Measurements from ENCODE around the gene LKAAEAR1. TPM values are rescaled to one million over a fixed set of nuclear protein-coding genes. Genes with fewer than 3 reads are reported as not detected.

LKAAEAR1 gene
- total and polyA plus RNA-seq, 8 donors: 0.22 to 0.24 TPM; not detected in 6

DNA sequence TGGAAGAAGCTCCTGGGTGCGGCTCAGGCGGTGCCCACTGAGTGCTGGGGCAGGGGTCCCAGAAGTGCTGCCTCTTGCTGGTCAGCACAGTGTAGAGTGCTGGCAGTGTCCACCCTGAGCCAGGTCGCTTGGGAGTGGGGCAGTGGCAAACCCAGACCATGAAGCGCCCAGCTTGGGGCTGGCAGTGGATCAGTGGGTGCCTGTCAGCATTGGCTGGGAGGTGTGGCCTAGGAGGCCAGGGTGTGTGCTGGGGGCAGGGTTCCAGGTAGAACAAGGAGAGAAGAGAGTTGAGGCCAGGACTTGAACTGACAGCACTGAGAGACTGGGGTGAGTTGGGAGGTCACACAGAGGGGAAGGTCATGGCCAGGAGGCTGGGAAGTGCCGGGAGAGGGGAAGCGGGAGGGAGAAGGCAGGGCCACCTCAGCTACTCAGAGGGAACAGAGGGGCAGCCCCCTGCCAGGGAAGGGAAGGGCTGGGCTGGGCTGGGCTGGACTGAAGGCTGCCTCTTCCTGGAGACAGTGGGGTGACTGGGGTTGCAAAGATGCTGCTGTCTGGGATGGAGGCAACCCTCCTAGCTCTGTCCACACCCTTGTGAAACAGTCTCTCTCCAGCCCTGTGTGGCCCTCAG lies 17.1 kb downstream of the LKAAEAR1 start:
- FAIRE-seq (no peak), ATAC-seq (no peak), DNase-seq (no peak)
- Histone ChIP-seq H3K9me3 (no peaks in the 10 kb centered on the region), H3K27ac (no peak overlapping the region), H3K27me3 (no peaks in the 10 kb centered on the region), H3K4me3 (no peak overlapping the region), H3K36me3 (no peaks in the 10 kb centered on the region), H3K4me1 (peaks cover 0 to 5% (median 4%) of the 10 kb centered on the region in 3 donors)
- intact Hi-C loops (cut with DNase I): no loop called here
- TF ChIP-seq, protein P1, sequence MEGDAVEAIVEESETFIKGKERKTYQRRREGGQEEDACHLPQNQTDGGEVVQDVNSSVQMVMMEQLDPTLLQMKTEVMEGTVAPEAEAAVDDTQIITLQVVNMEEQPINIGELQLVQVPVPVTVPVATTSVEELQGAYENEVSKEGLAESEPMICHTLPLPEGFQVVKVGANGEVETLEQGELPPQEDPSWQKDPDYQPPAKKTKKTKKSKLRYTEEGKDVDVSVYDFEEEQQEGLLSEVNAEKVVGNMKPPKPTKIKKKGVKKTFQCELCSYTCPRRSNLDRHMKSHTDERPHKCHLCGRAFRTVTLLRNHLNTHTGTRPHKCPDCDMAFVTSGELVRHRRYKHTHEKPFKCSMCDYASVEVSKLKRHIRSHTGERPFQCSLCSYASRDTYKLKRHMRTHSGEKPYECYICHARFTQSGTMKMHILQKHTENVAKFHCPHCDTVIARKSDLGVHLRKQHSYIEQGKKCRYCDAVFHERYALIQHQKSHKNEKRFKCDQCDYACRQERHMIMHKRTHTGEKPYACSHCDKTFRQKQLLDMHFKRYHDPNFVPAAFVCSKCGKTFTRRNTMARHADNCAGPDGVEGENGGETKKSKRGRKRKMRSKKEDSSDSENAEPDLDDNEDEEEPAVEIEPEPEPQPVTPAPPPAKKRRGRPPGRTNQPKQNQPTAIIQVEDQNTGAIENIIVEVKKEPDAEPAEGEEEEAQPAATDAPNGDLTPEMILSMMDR (IDR thresholded peaks at IDR 0.05): no peak
- 82 to 94% methylated on average over 6 of the region's 6 CpGs for WGBS, 2 donors

DNA sequence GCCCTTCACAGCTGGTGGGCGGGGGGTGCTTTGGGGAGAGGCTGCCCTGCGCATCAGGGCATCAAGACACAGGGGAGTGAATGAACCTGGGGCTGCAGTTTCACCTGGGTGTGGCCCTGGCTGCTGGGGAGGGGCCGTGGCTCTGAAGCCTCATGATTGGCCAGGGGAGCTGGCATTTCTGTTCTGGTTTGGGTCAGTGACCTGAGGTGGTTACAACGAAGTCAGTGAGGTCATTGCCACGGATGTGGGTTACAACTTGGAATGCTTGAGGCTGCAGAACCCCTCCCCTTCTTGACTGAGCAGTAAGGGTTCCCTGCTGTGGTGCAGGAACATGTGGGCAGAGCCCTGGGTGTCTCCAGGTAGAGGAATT lies 18.2 kb downstream of the LKAAEAR1 start:
- ATAC-seq: no peak

DNA sequence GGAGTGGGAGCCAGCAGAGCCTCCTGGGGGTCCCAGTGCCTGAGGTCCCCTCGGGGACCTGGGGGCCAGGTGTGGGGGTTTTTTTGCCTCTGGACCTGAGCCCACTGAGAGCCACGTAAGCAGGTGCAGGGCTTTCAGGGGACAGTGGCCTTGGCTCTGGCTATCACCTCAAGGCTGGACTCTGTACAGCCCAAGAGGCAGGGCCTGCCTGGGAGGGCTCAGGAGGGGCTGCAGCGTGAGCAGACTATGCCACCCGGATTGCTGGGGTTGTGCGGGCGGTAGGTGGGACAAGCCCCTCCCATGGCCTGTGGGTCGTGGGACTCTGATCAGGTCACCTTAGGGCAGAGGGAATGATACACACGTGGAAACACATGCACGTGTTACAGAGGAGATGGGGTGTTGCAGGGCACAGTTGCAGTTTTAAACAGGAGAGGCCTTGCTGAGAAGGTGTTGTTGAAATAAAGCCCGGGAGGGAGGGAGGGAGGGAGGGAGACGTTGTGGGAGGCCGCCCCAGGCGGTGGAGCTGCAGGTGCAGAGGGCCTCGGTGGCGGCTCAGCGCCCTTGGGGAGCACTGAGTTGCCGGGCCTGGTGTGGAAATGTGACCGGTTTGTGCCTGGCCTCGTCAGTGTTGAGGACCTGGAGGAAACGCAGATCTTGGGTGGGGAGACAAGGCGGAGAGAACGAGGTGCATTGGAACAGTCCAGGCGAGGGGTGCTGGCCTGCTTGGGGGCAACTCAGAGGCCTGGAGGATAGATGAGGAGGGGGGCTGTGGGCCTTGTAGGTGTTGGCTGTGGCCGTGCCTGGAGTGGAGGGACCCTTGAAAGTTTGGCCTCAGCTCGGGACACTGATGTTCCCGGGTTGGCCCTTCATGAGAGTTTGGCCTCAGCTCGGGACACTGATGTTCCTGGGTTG lies 18.9 kb downstream of the LKAAEAR1 start:
- FAIRE-seq: no peak
- DNase-seq: no peak
- Histone ChIP-seq H3K4me1 (peaks cover 0 to 5% (median 4%) of the 10 kb centered on the region in 3 donors), H3K9me3 (no peaks in the 10 kb centered on the region), H3K4me3 (no peak overlapping the region), H3K27me3 (no peaks in the 10 kb centered on the region), H3K27ac (no peak overlapping the region), H3K36me3 (no peaks in the 10 kb centered on the region)
- WGBS, 2 donors: 55 to 61% methylated on average over 25 to 27 of the region's 27 CpGs
- intact Hi-C loops (cut with DNase I): no loop called here
- ATAC-seq: no peak
- TF ChIP-seq, protein P1 (IDR thresholded peaks at IDR 0.05): no peak

More for the DNA sequence above, 18.2 kb downstream of the LKAAEAR1 start:
- no peaks in the 10 kb centered on the region for H3K36me3 ChIP-seq
- no peaks in the 10 kb centered on the region for H3K9me3 ChIP-seq
- no peak overlapping the region for H3K4me3 ChIP-seq
- TF ChIP-seq, protein P1 (IDR thresholded peaks at IDR 0.05): no peak
- intact Hi-C loops (cut with DNase I): no loop called here
- DNase-seq (no peak), FAIRE-seq (no peak)
- no peak overlapping the region for H3K27ac ChIP-seq
- H3K4me1 ChIP-seq: peaks cover 0 to 5% (median 4%) of the 10 kb centered on the region in 3 donors
- H3K27me3 ChIP-seq: no peaks in the 10 kb centered on the region
- WGBS, 2 donors: 52 to 55% methylated on average over 5 of the region's 5 CpGs

DNA sequence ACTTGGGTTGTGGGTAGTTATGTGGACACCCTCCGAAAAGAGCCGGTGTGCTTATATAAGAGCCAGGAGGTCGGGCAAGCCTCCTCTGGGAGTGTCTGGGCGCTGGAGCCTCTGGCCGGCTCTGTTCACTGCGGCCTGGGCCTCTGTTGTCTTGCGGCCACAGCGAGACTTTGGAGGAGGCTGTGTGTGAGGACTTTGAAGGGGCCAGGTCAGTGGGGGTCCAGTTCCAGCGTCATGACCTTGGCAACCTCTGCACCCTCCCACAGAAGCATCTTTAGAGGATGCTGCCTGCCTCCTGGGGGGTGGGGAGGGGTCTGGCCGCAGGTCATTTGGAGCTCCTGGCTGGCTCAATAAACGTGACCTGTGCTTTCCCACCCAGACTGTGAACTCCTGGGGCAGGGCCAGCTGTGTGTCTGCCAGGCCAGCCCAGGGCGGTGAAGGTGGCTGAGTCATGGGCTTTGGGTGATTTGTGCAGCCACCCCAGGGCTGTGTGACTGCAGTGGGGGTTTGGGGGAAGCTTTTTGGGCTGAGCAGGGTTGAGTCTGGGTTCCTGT lies 20.0 kb downstream of the LKAAEAR1 start:
- FAIRE-seq: no peak
- 38 to 52% methylated on average over 12 of the region's 12 CpGs for WGBS, 2 donors

More for the DNA sequence above, 20.0 kb downstream of the LKAAEAR1 start:
- Histone ChIP-seq H3K27ac (no peak overlapping the region), H3K4me1 (peaks cover 0 to 5% (median 4%) of the 10 kb centered on the region in 3 donors), H3K27me3 (no peaks in the 10 kb centered on the region), H3K4me3 (peak overlapping the region in 2 of 4 donors; percentile 79 to 92), H3K9me3 (no peaks in the 10 kb centered on the region), H3K36me3 (no peaks in the 10 kb centered on the region)
- intact Hi-C loops (cut with DNase I): no loop called here
- DNase-seq (peak in 1 of 6 donors; percentile 73), ATAC-seq (peak in 1 of 4 donors; percentile 7)
- TF ChIP-seq, protein P1 (IDR thresholded peaks at IDR 0.05): no peak
